GM12878 (cell line): ENCODE data around the gene TRIM7.

Experiments
- CHD1 ChIP-seq: IDR thresholded peaks from 2 replicates; pipeline ENCODE4 v1.6.1; 2012; ENCODE audit warnings: low read depth, low read length, improper control_type of control experiment
- CTCF ChIP-seq, 3 experiments: IDR thresholded peaks in 2 of 3; conservative IDR thresholded peaks in 1 of 3; 2 replicates each; pipeline ENCODE4 v1.5.1; 2011; ENCODE audit warnings: low read depth in 3 of 3, low read length in 3 of 3, mild to moderate bottlenecking in 3 of 3, control low read depth in 2 of 3, moderate library complexity in 2 of 3, inconsistent platforms in 1 of 3, mixed read lengths in 1 of 3; ENCODE audit not compliant: control insufficient read depth in 2 of 3, insufficient read depth in 1 of 3; ENCODE audit errors: extremely low read depth in 1 of 3
- EZH2 ChIP-seq: IDR thresholded peaks from 2 replicates; pipeline ENCODE4 v1.6.1; 2012; ENCODE audit warnings: low read depth, mild to moderate bottlenecking, control low read depth, inconsistent platforms, low read length, borderline replicate concordance; ENCODE audit not compliant: control insufficient read depth
- KDM1A ChIP-seq: fragments of 200-600 bp; sonication (generic); IDR thresholded peaks from 2 replicates; pipeline ENCODE4 v1.6.1; 2016; ENCODE audit warnings: borderline replicate concordance
- POLR2AphosphoS5 ChIP-seq: IDR thresholded peaks from 2 replicates; pipeline ENCODE4 v1.6.1; 2011; ENCODE audit warnings: mild to moderate bottlenecking, low read length, inconsistent platforms
- REST ChIP-seq: IDR thresholded peaks from 2 replicates; pipeline ENCODE4 v1.6.1; 2012; ENCODE audit warnings: mild to moderate bottlenecking, low read depth, low read length
- RFX5 ChIP-seq: IDR thresholded peaks from 2 replicates; pipeline ENCODE4 v1.6.1; 2011; ENCODE audit warnings: low read depth, low read length, improper control_type of control experiment
- SUZ12 ChIP-seq: fragments of 200-600 bp; sonication (generic); IDR thresholded peaks from one replicate; pipeline ENCODE4 v1.6.1; 2018; ENCODE audit warnings: antibody characterized with exemption, mild to moderate bottlenecking; ENCODE audit not compliant: unreplicated experiment
- USF2 ChIP-seq: IDR thresholded peaks from 2 replicates; pipeline ENCODE4 v1.6.1; 2011; ENCODE audit warnings: low read depth, low read length, improper control_type of control experiment, borderline replicate concordance
- YY1 ChIP-seq: IDR thresholded peaks from 2 replicates; pipeline ENCODE4 v1.6.1; 2011; ENCODE audit warnings: low read depth, mild to moderate bottlenecking, low read length
- TF ChIP-seq, protein P1 (sequence below): IDR thresholded peaks from 2 replicates; pipeline ENCODE4 v1.6.1; 2012; ENCODE audit warnings: low read length, inconsistent platforms
- TF ChIP-seq, protein P2 (sequence below): IDR thresholded peaks from 2 replicates; pipeline ENCODE4 v1.6.1; 2012; ENCODE audit warnings: low read depth, low read length, improper control_type of control experiment

- TF ChIP-seq SUZ12: no peak
- no peak for TF ChIP-seq CHD1
- TF ChIP-seq, protein P1, sequence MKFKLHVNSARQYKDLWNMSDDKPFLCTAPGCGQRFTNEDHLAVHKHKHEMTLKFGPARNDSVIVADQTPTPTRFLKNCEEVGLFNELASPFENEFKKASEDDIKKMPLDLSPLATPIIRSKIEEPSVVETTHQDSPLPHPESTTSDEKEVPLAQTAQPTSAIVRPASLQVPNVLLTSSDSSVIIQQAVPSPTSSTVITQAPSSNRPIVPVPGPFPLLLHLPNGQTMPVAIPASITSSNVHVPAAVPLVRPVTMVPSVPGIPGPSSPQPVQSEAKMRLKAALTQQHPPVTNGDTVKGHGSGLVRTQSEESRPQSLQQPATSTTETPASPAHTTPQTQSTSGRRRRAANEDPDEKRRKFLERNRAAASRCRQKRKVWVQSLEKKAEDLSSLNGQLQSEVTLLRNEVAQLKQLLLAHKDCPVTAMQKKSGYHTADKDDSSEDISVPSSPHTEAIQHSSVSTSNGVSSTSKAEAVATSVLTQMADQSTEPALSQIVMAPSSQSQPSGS: no peak
- TF ChIP-seq YY1: no peak
- no peak for TF ChIP-seq POLR2AphosphoS5
- no peak for TF ChIP-seq CTCF (IDR thresholded peaks at IDR 0.05 in 2 of 3, conservative IDR thresholded peaks at IDR 0.05 in 1 of 3; ENCODE audit: control insufficient read depth in 2 of 3, extremely low read depth in 1 of 3, insufficient read depth in 1 of 3, low read depth in 3 of 3, low read length in 3 of 3)
- TF ChIP-seq EZH2: no peak
- no peak for TF ChIP-seq KDM1A
- TF ChIP-seq, protein P2, sequence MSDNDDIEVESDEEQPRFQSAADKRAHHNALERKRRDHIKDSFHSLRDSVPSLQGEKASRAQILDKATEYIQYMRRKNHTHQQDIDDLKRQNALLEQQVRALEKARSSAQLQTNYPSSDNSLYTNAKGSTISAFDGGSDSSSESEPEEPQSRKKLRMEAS: no peak
- TF ChIP-seq USF2: no peak
- TF ChIP-seq REST: no peak
- TF ChIP-seq RFX5: no peak
These were observed 25.0 kb upstream of the TRIM7 start for GRCh38 chr5:181229996-181230395.
